ENCODE measurements around the gene TUFT1.
A peak's percentile ranks its signal among the peaks of the same experiment; 100 is the strongest.

TUFT1 gene

DNA sequence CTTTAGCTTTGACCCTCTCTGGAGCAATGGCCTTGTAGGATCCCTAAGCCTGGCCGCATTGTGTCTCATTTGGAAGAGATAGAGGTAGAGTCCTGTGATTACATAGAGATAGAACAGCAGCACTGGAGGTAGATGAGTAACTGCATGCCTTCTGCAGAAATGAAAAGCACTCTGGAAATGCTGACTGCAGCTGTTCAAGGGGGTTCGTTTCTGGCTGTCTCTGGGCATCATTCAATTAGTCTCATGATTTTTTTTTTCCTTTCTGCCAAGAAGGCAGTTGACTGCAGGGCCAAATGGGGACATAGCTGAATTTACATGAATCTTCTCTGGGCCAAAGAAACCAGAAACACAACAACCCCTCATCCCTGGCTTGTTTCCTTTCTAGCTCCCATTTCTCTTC, 43.7 kb downstream of the TUFT1 start (continued):
- TF ChIP-seq, protein P1, sequence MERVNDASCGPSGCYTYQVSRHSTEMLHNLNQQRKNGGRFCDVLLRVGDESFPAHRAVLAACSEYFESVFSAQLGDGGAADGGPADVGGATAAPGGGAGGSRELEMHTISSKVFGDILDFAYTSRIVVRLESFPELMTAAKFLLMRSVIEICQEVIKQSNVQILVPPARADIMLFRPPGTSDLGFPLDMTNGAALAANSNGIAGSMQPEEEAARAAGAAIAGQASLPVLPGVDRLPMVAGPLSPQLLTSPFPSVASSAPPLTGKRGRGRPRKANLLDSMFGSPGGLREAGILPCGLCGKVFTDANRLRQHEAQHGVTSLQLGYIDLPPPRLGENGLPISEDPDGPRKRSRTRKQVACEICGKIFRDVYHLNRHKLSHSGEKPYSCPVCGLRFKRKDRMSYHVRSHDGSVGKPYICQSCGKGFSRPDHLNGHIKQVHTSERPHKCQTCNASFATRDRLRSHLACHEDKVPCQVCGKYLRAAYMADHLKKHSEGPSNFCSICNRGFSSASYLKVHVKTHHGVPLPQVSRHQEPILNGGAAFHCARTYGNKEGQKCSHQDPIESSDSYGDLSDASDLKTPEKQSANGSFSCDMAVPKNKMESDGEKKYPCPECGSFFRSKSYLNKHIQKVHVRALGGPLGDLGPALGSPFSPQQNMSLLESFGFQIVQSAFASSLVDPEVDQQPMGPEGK (tag by site-specific recombination; IDR thresholded peaks at IDR 0.05): no peak
- no peak for TF ChIP-seq ZNF510 (tag by site-specific recombination; IDR thresholded peaks at IDR 0.05; ENCODE audit: insufficient replicate concordance)

DNA sequence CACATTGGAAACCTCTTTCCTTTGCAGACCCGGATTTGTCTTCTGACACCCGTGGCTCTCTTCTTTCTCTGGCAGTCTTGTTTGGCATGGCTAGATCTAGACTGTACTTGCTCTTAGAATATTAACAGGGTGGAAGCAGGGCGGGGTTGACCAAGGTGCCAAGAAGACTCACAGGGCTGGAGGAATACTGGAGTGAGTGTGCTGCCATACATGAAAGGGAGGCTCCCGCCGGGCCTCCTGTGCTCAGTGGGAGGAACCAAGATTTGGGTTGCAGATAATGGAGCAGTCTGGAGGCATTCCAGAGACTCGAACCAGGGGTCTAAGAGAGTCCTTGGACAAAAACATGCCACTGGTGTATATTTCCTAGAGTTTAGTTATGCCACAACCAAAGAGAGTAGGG, 44.2 kb downstream of the TUFT1 start:
- H3K9me3 ChIP-seq (ENCODE audit: control insufficient read depth, insufficient read depth, low read depth, low read length): no peaks in the 10 kb centered on the region
- H3K36me3 ChIP-seq (ENCODE audit: control insufficient read depth in 2 of 2, insufficient read depth in 1 of 2, low read length in 2 of 2): peaks cover 5 to 38% of the 10 kb centered on the region in 2 experiments; a peak in 2 of 3 replicates
- ChIA-PET POLR2A (interaction anchor here (1.5 kb wide), 1 partner anchor 45 kb away, joined by 3 read pairs; no protein-coding TSS in a partner anchor), CTCF (interaction anchor here (1.9 kb wide), 1 partner anchor 10 kb away, joined by 8 read pairs; no protein-coding TSS in a partner anchor)
- no peak overlapping the region for H3K4me3 ChIP-seq (ENCODE audit: low read depth, low read length)
- H3K27ac ChIP-seq (ENCODE audit: extremely low read depth, low read depth, low read length): no peak overlapping the region
- TF ChIP-seq, protein P2, sequence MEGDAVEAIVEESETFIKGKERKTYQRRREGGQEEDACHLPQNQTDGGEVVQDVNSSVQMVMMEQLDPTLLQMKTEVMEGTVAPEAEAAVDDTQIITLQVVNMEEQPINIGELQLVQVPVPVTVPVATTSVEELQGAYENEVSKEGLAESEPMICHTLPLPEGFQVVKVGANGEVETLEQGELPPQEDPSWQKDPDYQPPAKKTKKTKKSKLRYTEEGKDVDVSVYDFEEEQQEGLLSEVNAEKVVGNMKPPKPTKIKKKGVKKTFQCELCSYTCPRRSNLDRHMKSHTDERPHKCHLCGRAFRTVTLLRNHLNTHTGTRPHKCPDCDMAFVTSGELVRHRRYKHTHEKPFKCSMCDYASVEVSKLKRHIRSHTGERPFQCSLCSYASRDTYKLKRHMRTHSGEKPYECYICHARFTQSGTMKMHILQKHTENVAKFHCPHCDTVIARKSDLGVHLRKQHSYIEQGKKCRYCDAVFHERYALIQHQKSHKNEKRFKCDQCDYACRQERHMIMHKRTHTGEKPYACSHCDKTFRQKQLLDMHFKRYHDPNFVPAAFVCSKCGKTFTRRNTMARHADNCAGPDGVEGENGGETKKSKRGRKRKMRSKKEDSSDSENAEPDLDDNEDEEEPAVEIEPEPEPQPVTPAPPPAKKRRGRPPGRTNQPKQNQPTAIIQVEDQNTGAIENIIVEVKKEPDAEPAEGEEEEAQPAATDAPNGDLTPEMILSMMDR (tag by site-specific recombination; IDR thresholded peaks at IDR 0.05): no peak
- TF ChIP-seq KLF1 (tag by site-specific recombination; IDR thresholded peaks at IDR 0.05) (peak; percentile 81), SCRT2 (tag by site-specific recombination; IDR thresholded peaks at IDR 0.05) (no peak)
- TF ChIP-seq, protein P3, sequence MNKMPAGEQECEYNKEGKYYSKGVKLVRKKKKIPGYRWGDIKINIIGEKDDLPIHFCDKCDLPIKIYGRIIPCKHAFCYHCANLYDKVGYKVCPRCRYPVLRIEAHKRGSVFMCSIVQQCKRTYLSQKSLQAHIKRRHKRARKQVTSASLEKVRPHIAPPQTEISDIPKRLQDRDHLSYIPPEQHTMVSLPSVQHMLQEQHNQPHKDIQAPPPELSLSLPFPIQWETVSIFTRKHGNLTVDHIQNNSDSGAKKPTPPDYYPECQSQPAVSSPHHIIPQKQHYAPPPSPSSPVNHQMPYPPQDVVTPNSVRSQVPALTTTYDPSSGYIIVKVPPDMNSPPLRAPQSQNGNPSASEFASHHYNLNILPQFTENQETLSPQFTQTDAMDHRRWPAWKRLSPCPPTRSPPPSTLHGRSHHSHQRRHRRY (tag by site-specific recombination; IDR thresholded peaks at IDR 0.05): no peak
- no peaks in the 10 kb centered on the region for H3K4me1 ChIP-seq (ENCODE audit: control insufficient read depth, insufficient read depth, low read length)

DNA sequence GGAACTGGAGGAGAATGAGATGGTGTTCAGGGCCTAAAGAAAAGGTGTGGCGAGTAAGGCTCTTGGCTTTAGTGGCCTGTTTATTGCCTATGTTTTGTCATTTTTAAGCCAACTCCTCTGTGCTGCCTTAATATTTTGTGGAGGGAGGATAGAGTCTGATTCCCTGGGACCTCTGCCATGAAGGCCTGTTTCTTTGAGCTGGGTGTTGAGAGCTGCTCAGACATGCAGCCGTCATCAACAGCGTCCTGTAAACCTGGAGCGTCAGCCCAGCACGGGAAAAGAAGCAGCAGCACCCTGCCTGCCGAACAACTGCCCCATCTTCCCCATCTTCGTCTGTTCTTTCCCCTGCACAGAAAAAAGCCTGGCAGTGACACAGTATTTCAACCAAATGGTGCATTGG, 44.7 kb downstream of the TUFT1 start:
- Histone ChIP-seq H3K4me1 (ENCODE audit: control insufficient read depth, insufficient read depth, low read length) (no peaks in the 10 kb centered on the region), H3K9me3 (ENCODE audit: control insufficient read depth, insufficient read depth, low read depth, low read length) (no peaks in the 10 kb centered on the region), H3K4me3 (ENCODE audit: low read depth, low read length) (no peak overlapping the region), H3K27ac (ENCODE audit: extremely low read depth, low read depth, low read length) (no peak overlapping the region), H3K36me3 (ENCODE audit: control insufficient read depth in 2 of 2, insufficient read depth in 1 of 2, low read length in 2 of 2) (peaks cover 5 to 33% of the 10 kb centered on the region in 2 experiments; a peak in 2 of 3 replicates)
- ChIA-PET CTCF (interaction anchor here (1.9 kb wide), 1 partner anchor 9 kb away, joined by 8 read pairs; no protein-coding TSS in a partner anchor), POLR2A (interaction anchor here (1.5 kb wide), 1 partner anchor 45 kb away, joined by 3 read pairs; no protein-coding TSS in a partner anchor)
- TF ChIP-seq, protein P4, sequence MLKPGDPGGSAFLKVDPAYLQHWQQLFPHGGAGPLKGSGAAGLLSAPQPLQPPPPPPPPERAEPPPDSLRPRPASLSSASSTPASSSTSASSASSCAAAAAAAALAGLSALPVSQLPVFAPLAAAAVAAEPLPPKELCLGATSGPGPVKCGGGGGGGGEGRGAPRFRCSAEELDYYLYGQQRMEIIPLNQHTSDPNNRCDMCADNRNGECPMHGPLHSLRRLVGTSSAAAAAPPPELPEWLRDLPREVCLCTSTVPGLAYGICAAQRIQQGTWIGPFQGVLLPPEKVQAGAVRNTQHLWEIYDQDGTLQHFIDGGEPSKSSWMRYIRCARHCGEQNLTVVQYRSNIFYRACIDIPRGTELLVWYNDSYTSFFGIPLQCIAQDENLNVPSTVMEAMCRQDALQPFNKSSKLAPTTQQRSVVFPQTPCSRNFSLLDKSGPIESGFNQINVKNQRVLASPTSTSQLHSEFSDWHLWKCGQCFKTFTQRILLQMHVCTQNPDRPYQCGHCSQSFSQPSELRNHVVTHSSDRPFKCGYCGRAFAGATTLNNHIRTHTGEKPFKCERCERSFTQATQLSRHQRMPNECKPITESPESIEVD (tag by site-specific recombination; IDR thresholded peaks at IDR 0.05): no peak
- no peak for TF ChIP-seq ZNF138 (tag by site-specific recombination; IDR thresholded peaks at IDR 0.05; ENCODE audit: borderline replicate concordance)
- no peak for TF ChIP-seq ZBTB20 (tag by site-specific recombination; IDR thresholded peaks at IDR 0.05)
- no peak for TF ChIP-seq ZNF140 (tag by site-specific recombination; IDR thresholded peaks at IDR 0.05)
- no peak for TF ChIP-seq ZNF302 (tag by site-specific recombination; IDR thresholded peaks at IDR 0.05; ENCODE audit: low read depth)
- no peak for TF ChIP-seq ZNF529 (tag by site-specific recombination; IDR thresholded peaks at IDR 0.05; ENCODE audit: insufficient replicate concordance)
- TF ChIP-seq, protein P5, sequence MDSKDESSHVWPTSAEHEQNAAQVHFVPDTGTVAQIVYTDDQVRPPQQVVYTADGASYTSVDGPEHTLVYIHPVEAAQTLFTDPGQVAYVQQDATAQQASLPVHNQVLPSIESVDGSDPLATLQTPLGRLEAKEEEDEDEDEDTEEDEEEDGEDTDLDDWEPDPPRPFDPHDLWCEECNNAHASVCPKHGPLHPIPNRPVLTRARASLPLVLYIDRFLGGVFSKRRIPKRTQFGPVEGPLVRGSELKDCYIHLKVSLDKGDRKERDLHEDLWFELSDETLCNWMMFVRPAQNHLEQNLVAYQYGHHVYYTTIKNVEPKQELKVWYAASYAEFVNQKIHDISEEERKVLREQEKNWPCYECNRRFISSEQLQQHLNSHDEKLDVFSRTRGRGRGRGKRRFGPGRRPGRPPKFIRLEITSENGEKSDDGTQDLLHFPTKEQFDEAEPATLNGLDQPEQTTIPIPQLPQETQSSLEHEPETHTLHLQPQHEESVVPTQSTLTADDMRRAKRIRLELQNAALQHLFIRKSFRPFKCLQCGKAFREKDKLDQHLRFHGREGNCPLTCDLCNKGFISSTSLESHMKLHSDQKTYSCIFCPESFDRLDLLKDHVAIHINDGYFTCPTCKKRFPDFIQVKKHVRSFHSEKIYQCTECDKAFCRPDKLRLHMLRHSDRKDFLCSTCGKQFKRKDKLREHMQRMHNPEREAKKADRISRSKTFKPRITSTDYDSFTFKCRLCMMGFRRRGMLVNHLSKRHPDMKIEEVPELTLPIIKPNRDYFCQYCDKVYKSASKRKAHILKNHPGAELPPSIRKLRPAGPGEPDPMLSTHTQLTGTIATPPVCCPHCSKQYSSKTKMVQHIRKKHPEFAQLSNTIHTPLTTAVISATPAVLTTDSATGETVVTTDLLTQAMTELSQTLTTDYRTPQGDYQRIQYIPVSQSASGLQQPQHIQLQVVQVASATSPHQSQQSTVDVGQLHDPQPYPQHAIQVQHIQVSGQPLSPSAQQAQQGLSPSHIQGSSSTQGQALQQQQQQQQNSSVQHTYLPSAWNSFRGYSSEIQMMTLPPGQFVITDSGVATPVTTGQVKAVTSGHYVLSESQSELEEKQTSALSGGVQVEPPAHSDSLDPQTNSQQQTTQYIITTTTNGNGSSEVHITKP (tag by site-specific recombination; IDR thresholded peaks at IDR 0.05): no peak
